ENCODE data around the gene SYCP2. TPM values are rescaled to one million over a fixed set of nuclear protein-coding genes. Genes with fewer than 3 reads are reported as not detected.

SYCP2 gene
- polyA plus RNA-seq, 1 donor (not counting 4 experiments of a cell fraction or from before 2014, with no cell fraction given), result 0.12 TPM

DNA sequence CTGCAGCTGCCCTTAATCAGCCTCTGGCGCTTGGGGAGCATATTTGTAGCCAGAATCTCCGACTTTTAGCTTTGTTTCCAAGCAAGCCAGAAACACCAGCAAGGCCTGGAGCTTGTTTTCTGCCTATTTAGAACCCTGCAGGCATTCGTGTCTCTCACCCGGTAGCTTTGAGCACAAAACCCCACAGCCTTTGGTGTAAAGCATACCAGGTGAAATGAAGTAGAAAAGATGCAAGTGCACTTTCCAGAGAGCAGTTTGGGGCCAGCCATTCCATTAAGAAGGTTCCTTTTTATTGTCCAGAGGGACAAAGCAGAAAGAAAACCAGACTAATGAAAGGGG is 7.5 kb upstream of the SYCP2 start:
- peak overlapping the region; percentile 79 for H3K4me2 ChIP-seq (ENCODE audit: control insufficient read depth, extremely low read depth, insufficient read depth, low read depth, low read length)
- H3K79me2 ChIP-seq (ENCODE audit: control insufficient read depth, insufficient read depth, low read length), result peaks cover 24% of the 10 kb centered on the region
- DNase-seq (ENCODE audit: low read depth, low spot score) (no peak), FAIRE-seq (no peak)
- no peaks in the 10 kb centered on the region for H3K9me1 ChIP-seq (ENCODE audit: control insufficient read depth, extremely low read depth, insufficient read depth, low read length)
- peak overlapping the region; percentile 77 for H3K27ac ChIP-seq (ENCODE audit: control insufficient read depth, insufficient read depth, low read length)
- TF ChIP-seq EZH2 (IDR thresholded peaks at IDR 0.05; ENCODE audit: low read length), result no peak
- TF ChIP-seq, protein P1, sequence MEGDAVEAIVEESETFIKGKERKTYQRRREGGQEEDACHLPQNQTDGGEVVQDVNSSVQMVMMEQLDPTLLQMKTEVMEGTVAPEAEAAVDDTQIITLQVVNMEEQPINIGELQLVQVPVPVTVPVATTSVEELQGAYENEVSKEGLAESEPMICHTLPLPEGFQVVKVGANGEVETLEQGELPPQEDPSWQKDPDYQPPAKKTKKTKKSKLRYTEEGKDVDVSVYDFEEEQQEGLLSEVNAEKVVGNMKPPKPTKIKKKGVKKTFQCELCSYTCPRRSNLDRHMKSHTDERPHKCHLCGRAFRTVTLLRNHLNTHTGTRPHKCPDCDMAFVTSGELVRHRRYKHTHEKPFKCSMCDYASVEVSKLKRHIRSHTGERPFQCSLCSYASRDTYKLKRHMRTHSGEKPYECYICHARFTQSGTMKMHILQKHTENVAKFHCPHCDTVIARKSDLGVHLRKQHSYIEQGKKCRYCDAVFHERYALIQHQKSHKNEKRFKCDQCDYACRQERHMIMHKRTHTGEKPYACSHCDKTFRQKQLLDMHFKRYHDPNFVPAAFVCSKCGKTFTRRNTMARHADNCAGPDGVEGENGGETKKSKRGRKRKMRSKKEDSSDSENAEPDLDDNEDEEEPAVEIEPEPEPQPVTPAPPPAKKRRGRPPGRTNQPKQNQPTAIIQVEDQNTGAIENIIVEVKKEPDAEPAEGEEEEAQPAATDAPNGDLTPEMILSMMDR (optimal IDR thresholded peaks at IDR 0.05 in 1 of 3, IDR thresholded peaks at IDR 0.05 in 1 of 3, conservative IDR thresholded peaks at IDR 0.05 in 1 of 3; ENCODE audit: extremely low read depth in 1 of 3, insufficient read depth in 2 of 3, low read length in 3 of 3), result no peak
- no peaks in the 10 kb centered on the region for H3K27me3 ChIP-seq (ENCODE audit: control insufficient read depth, extremely low read depth, insufficient read depth, low read length)
- H3K4me1 ChIP-seq (ENCODE audit: control insufficient read depth, extremely low read depth, insufficient read depth, low read length), result peaks cover 36% of the 10 kb centered on the region
- no peaks in the 10 kb centered on the region for H3K9me3 ChIP-seq (ENCODE audit: control insufficient read depth, low read depth, low read length)
- peaks cover 4 to 9% of the 10 kb centered on the region in 2 experiments for H3K36me3 ChIP-seq (ENCODE audit: control insufficient read depth in 2 of 2, extremely low read depth in 1 of 2, insufficient read depth in 2 of 2, low read length in 2 of 2)
- H3K9ac ChIP-seq (ENCODE audit: control insufficient read depth, extremely low read depth, insufficient read depth, low read length), result peak overlapping the region; percentile 82
- peak overlapping the region; percentile 63 to 68 (median 68) for H3K4me3 ChIP-seq (ENCODE audit: control insufficient read depth in 2 of 3, extremely low read depth in 1 of 3, insufficient read depth in 2 of 3, low read depth in 1 of 3, low read length in 3 of 3)
- dilution Hi-C loops (cut with MboI; ENCODE audit: extremely low pct_ligation_motif_present, low sequenced_read_pairs), result no loop called here
- no peaks in the 10 kb centered on the region for H4K20me1 ChIP-seq (ENCODE audit: control insufficient read depth, extremely low read depth, insufficient read depth, low read length)
- peak overlapping the region; percentile 99 for H2AFZ ChIP-seq (ENCODE audit: control insufficient read depth, low read length)

DNA sequence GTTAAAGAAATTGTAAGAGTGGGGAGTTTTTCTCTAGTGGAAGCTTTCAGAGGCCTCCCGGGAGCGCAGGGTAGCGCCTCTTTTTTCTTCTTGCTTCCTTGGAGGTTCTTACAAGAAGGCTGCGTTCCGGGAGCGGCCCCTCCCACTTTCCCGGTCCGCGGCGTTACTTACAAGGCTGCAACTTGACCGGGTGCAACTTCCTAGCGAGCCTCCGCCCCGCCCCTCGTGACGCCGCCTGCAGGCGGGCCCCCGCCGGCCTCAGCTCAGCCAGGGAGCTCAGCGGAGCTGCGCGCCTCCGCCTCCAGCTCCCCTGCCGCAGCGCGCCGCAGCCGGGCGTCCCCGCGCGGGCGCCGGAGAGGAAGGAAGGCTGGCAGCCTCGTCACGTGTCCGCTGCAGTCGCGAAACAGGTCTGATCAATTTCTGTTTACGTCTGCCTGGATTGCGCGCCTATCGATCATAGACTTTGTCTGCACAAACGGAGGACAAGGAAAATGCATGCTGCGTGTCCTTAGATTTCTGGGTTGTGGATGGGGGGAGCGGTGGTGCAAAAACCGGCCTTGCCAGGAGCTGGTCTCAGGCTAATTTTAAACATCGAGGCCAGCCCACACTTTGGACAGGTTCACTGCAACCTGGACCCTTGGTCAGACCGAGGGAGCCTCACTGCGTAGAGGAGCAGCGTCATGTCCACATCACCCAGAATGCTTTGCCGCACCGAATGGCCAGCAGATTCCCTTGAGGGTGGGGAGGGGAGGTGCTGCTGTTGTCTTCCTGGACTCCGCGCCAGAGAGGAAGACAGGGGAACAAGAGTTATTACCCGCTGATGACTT is 6.9 kb upstream of the SYCP2 start, which contains the start of the genes FAM217B and PPP1R3D:
Gene FAM217B, plus strand, starts transcription at position 261 of the 827 bp plus-strand sequence. CDS start 3,555 bp downstream, outside the sequence.
Gene PPP1R3D, minus strand, starts transcription at position 177 of the 827 bp plus-strand sequence. CDS start 374 bp downstream, outside the sequence.
- H3K79me2 ChIP-seq (ENCODE audit: control insufficient read depth, insufficient read depth, low read length), result peaks cover 24% of the 10 kb centered on the region

More for the DNA sequence above, 6.9 kb upstream of the SYCP2 start, which contains the start of the genes FAM217B and PPP1R3D:
- Histone ChIP-seq H3K36me3 (ENCODE audit: control insufficient read depth in 2 of 2, extremely low read depth in 1 of 2, insufficient read depth in 2 of 2, low read length in 2 of 2) (peaks cover 4 to 9% of the 10 kb centered on the region in 2 experiments), H3K27ac (ENCODE audit: control insufficient read depth, insufficient read depth, low read length) (peak within 1 kb of the TSS; percentile 77), H3K27me3 (ENCODE audit: control insufficient read depth, extremely low read depth, insufficient read depth, low read length) (no peaks in the 10 kb centered on the region), H3K9ac (ENCODE audit: control insufficient read depth, extremely low read depth, insufficient read depth, low read length) (peak within 1 kb of the TSS; percentile 82), H3K9me1 (ENCODE audit: control insufficient read depth, extremely low read depth, insufficient read depth, low read length) (no peaks in the 10 kb centered on the region), H2AFZ (ENCODE audit: control insufficient read depth, low read length) (peak within 1 kb of the TSS; percentile 99), H4K20me1 (ENCODE audit: control insufficient read depth, extremely low read depth, insufficient read depth, low read length) (no peaks in the 10 kb centered on the region), H3K9me3 (ENCODE audit: control insufficient read depth, low read depth, low read length) (no peaks in the 10 kb centered on the region), H3K4me2 (ENCODE audit: control insufficient read depth, extremely low read depth, insufficient read depth, low read depth, low read length) (peak within 1 kb of the TSS; percentile 79), H3K4me1 (ENCODE audit: control insufficient read depth, extremely low read depth, insufficient read depth, low read length) (peaks cover 36% of the 10 kb centered on the region), H3K4me3 (ENCODE audit: control insufficient read depth in 2 of 3, extremely low read depth in 1 of 3, insufficient read depth in 2 of 3, low read depth in 1 of 3, low read length in 3 of 3) (peak within 1 kb of the TSS; percentile 63 to 68 (median 68))
- FAIRE-seq, result peak; percentile 94
- no peak for TF ChIP-seq EZH2 (IDR thresholded peaks at IDR 0.05; ENCODE audit: low read length)
- TF ChIP-seq, protein P1 (optimal IDR thresholded peaks at IDR 0.05 in 1 of 3, IDR thresholded peaks at IDR 0.05 in 1 of 3, conservative IDR thresholded peaks at IDR 0.05 in 1 of 3; ENCODE audit: extremely low read depth in 1 of 3, insufficient read depth in 2 of 3, low read length in 3 of 3), result peak in 1 of 3 experiments; percentile 30
- peak; percentile 81 for DNase-seq (ENCODE audit: low read depth, low spot score)
- dilution Hi-C loops (cut with MboI; ENCODE audit: extremely low pct_ligation_motif_present, low sequenced_read_pairs), result no loop called here

Measured in keratinocyte (primary cell).